Measurements from ENCODE around the gene PREPL. TPM values are rescaled to one million over a fixed set of nuclear protein-coding genes. Genes with fewer than 3 reads are reported as not detected.
"Not testable (repeated sequence)": the region's sequence is repeated elsewhere in the genome, so short reads cannot be mapped to it uniquely, and the experiment has no call there.

PREPL gene
- 82.1 TPM for total RNA-seq
- long read RNA-seq, full-length matches to known transcripts, result 28 of 54 reads
- long read RNA-seq, partial matches to known transcripts, result 15 of 54 reads
- long read RNA-seq, other reads (novel, unspliced or antisense), result 11 of 54 reads

- peak; percentile 100 for DNase-seq (ENCODE audit: low spot score)
- intact Hi-C loops (cut with DNase I), result loop anchor here (2.0 to 5.0 kb wide), 2 partner anchors 37 to 194 kb away; partner anchors contain the start of gene PPM1B
Observed at GRCh38 chr2:44361330-44362206, at the start of gene PREPL, which contains the start of gene CAMKMT. Gene PREPL, minus strand, starts transcription at chr2:44361494. Its CDS starts 15,152 bp downstream, at chr2:44346342. Gene CAMKMT, plus strand, starts transcription at chr2:44361947.

- intact Hi-C loops (cut with DNase I), result no loop called here
- DNase-seq (ENCODE audit: low spot score), result no peak
Observed at GRCh38 chr2:44398243-44398897, 37.1 kb upstream of the PREPL start.

DNA sequence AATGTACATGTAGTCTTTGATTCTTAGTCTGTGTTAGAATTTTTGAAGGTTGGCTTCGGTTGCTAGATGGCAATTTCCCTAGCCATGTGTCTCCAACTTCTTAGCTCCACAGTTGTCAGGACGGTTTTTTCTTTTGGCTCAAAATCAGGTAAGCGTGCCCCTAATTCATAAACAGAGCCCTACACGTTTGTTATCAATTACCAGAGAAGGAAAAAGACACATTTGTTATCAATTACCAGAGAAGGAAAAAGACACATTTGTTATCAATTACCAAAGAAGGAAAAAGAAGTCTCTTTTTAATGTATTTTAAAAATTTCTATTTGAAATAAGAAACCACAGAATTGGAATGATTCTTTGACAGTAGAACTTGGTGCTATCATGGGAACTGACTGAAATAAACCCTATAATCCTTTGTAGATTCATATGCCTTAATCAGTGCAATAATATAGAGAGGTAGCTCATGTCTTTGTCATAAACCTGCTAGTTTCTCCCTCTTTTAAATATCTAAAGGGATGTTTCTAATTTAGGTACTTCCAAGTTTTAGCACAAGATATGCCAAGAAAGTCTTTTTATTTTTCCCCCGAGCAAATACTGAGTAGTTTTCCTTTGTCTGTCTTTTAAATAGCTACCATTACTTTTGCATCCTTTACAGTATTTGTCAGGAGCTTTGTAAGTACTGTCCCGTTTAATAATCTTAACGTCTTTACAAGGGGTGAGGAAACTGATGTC, 36.3 kb upstream of the PREPL start:
- intact Hi-C loops (cut with DNase I), result no loop called here
- no peak for DNase-seq (ENCODE audit: low spot score)

DNA sequence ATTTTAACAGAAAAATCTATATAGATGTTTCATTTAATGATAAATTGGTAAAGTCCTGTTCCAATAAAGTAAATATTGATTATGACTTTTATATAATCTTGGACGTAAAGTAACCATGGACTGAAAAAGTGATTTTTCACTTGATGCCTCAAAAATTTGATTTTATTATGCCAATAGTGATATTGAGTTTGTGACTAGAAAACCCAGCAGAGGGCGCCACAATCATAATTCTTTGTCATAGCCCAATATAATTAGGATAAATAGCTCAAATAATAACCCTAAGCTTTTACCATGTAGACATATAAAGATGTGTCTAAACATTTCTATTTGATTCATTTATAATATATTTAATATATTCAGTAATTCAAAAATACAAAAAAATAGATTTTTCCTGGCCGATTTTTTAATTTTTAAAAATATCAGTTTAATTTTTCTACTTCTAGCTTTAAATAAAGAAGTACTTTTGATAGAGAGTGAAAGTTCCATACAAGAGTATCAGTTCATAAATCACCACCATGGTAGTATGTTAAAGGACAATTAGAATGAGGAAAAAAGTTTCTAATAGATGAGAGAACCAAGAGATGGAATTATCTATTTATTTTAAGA, 31.1 kb upstream of the PREPL start:
- intact Hi-C loops (cut with DNase I), result loop anchor here (5.0 kb wide), 2 partner anchors 85 to 565 kb away; no protein-coding TSS in a partner anchor
- no peak for DNase-seq (ENCODE audit: low spot score)

DNA sequence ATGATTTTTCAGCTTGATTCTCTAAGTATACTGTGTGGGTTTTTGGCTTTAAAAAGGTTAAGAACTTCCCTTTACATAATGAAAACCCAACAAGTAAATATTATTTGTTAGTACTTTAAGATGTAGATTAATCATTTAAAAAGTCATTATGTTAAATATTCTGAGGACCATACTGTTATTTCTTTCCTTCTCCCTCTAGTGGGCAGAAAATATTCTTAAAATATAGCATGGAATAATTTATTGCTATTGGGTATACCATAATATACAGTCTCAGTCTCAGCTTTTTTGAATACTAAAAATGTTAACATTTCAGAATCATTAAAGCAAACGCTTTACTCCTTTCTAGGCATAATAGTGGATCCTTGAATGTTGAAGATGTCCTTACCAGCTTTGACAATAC, 28.6 kb upstream of the PREPL start:
- no peak for DNase-seq (ENCODE audit: low spot score)
- intact Hi-C loops (cut with DNase I), result loop anchor here (5.0 kb wide), 2 partner anchors 87 to 567 kb away; no protein-coding TSS in a partner anchor

- intact Hi-C loops (cut with DNase I), result no loop called here
- no peak for DNase-seq (ENCODE audit: low spot score)
Observed at GRCh38 chr2:44388877-44389276, 27.6 kb upstream of the PREPL start.

DNA sequence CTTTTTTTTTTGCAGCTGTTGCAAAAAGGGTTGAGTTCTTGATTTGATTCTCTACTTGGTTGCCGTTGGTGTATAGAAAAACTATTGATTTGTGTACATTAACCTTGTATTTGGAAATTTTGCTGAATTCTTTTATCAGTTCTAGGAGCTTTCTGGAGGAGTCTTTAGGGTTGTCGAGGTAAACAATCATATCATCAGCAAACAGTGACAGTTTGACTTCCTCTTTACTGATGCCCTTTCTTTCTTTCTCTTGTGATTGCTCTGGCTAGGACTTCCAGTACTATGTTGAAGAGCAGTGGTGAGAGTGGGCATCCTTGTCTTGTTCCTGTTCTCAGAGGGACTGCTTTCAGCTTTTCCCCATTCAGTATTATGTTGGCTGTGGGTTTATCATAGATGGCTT, 23.9 kb upstream of the PREPL start:
- DNase-seq (ENCODE audit: low spot score); intact Hi-C loops (cut with DNase I): not testable (repeated sequence)

DNA sequence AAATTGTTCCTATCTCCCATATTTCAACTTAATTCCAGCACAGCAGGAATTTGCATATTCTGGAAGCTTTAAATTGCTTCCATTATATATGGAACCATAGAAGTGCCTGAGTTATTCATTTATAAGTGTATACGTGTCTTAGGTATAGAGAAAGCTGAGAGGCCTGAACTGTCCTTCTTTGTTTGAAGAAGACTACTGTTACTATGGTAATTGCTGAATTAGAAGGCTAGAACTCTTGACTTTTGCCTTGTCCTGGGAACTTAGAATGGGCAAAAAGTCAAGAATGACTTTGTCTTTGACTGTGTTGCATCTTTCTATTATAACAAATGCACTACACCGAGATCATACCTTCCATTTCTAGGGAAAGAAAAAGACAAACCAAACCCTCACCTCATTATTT, 16.2 kb upstream of the PREPL start:
- intact Hi-C loops (cut with DNase I), result no loop called here
- no peak for DNase-seq (ENCODE audit: low spot score)

DNA sequence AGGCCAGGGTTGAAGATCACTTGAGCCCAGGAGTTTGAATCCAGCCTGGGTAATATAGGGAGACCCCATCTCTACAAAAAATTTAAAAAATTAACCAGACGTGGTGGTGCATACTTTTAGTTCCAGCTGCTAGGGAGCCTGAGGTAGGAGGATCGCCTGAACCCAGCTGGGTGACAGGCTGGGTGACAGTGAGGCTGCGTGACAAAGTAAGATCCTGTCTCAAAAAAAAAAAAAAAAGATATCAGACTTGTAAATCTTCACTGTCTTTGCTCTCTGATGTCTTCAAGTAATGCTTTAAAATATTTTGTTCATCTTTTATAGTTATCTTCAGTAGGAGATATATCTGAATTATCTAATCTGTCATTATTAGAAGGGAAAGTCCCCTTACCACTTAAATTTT, 11.0 kb upstream of the PREPL start:
- DNase-seq (ENCODE audit: low spot score), result no peak
- intact Hi-C loops (cut with DNase I), result no loop called here

- no peak for DNase-seq (ENCODE audit: low spot score)
- intact Hi-C loops (cut with DNase I), result no loop called here
Observed at GRCh38 chr2:44371445-44371844, 10.2 kb upstream of the PREPL start.

DNA sequence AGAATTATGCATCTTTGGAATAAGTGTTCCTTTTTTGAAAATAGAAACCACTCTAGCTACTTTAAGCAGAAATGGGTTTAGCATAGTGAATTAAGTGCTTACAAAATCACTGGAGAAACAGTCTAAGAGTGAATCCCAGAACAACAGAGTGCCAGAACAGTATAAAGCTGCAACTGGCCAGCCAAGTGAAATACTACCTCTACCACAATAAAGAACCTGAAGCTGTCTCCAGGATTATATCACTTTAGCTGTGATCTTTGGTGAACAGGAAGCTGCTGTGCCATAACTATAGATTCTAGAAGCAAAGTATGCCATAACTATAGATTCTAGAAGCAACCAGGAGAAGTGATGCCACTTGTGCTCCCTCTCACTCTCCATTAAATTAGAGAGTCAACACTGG, 8.1 kb upstream of the PREPL start:
- intact Hi-C loops (cut with DNase I), result no loop called here
- no peak for DNase-seq (ENCODE audit: low spot score)

- intact Hi-C loops (cut with DNase I), result no loop called here
- no peak for DNase-seq (ENCODE audit: low spot score)
Observed at GRCh38 chr2:44367591-44367990, 6.3 kb upstream of the PREPL start.

- DNase-seq (ENCODE audit: low spot score), result no peak
- intact Hi-C loops (cut with DNase I), result loop anchor here (5.0 kb wide), 1 partner anchor 197 kb away; the partner anchor contains the start of gene PPM1B
Observed at GRCh38 chr2:44364604-44365003, 3.3 kb upstream of the PREPL start.

DNA sequence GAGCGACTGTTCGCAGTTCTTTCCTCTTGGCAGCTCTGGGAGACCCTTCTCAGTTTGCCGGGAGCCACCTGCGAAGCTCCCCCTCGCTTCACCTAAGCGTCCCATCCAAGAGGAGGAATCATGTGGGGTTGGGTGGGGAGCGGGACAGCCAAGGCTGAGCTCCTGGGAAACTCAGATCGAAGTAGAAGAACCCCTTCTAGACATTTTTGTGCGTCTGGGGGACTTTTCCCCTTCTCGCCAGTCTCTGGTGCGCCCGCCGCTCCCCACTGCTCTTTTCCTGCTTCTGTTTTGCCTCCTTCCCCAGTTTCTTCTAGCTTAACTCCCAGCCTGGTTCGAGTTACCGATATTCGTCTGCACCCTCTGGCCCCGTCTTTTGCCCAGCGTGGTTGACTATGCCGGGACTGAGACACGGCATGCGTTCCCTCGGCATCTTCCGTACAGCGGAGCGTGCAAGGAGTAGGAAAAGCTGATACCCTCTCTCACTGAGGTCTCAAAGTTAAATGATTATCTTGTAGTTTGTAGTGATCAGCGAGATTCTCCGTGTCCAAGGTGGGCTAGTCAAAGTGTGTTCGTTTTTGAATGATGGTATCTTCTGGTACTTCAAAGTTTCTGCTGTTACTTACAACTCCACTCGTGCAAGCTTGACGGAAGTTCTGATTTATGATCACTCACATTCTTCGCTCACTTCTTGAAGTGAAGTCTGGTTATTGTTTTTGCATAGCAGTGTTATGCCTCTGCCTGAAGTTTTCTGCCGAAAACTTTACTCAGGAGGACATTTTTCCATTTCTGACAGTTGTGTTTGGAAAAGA, 1.1 kb upstream of the PREPL start:
- intact Hi-C loops (cut with DNase I), result loop anchor here (5.0 kb wide), 1 partner anchor 195 kb away; the partner anchor contains the start of gene PPM1B

GRCh38 chr2:44360749-44361329, 455 bp downstream of the PREPL start:
- DNase-seq (ENCODE audit: low spot score), result no peak
- intact Hi-C loops (cut with DNase I), result loop anchor here (2.0 to 5.0 kb wide), 2 partner anchors 36 to 194 kb away; partner anchors contain the start of gene PPM1B

More for the DNA sequence above, 1.1 kb upstream of the PREPL start:
- DNase-seq (ENCODE audit: low spot score), result no peak

- no peak for DNase-seq (ENCODE audit: low spot score)
- intact Hi-C loops (cut with DNase I), result no loop called here
Observed at GRCh38 chr2:44358503-44358902, 2.8 kb downstream of the PREPL start.

GRCh38 chr2:44354761-44355160, 6.5 kb downstream of the PREPL start:
- DNase-seq (ENCODE audit: low spot score), result no peak
- intact Hi-C loops (cut with DNase I), result no loop called here

GRCh38 chr2:44352510-44352909, 8.8 kb downstream of the PREPL start:
- intact Hi-C loops (cut with DNase I), result no loop called here
- no peak for DNase-seq (ENCODE audit: low spot score)
